Tongue (tissue), 2 donors: ENCODE measurements around the gene LSM11. TPM values are rescaled to one million over a fixed set of nuclear protein-coding genes. Genes with fewer than 3 reads are reported as not detected.
"Not testable (repeated sequence)": the region's sequence is repeated elsewhere in the genome, so short reads cannot be mapped to it uniquely, and the experiment has no call there.

Experiments
- DNase-seq: peaks from one replicate; pipeline ENCODE4 v3.0.0-alpha.2; 2015
- total RNA-seq: library from RNA; depleted of rRNA; stranded (reverse); fragments of >200 nt; gene quantifications from one replicate; pipeline ENCODE4 v1.2.3, GENCODE V29; 2014

Gene LSM11
- total RNA-seq, result 7.5 TPM

GRCh38 chr5:157743163-157744050 is at the start of gene LSM11:
TSS of gene LSM11 (plus strand) at chr5:157743712. CDS start at chr5:157743751, 39 bp downstream.
- DNase-seq, result peak; percentile 93

- not testable (repeated sequence) for DNase-seq
Measured at GRCh38 chr5:157693816-157694215, 49.7 kb upstream of the LSM11 start.

- not testable (repeated sequence) for DNase-seq
Measured at GRCh38 chr5:157696154-157696553, 47.4 kb upstream of the LSM11 start.

GRCh38 chr5:157698674-157699073 is 44.8 kb upstream of the LSM11 start:
- not testable (repeated sequence) for DNase-seq

- DNase-seq, result no peak
Measured at GRCh38 chr5:157703736-157704135, 39.8 kb upstream of the LSM11 start.

- peak; percentile 75 for DNase-seq
Measured at GRCh38 chr5:157708866-157709265, 34.6 kb upstream of the LSM11 start.

GRCh38 chr5:157709346-157709745 is 34.2 kb upstream of the LSM11 start:
- DNase-seq, result no peak

GRCh38 chr5:157710431-157710830 is 33.1 kb upstream of the LSM11 start:
- DNase-seq, result no peak

- no peak for DNase-seq
Measured at GRCh38 chr5:157710882-157711281, 32.6 kb upstream of the LSM11 start.

GRCh38 chr5:157713830-157714595 is 29.5 kb upstream of the LSM11 start:
- DNase-seq, result no peak

GRCh38 chr5:157714596-157714864 is 29.0 kb upstream of the LSM11 start:
- no peak for DNase-seq

- peak; percentile 82 for DNase-seq
Measured at GRCh38 chr5:157718519-157718918, 25.0 kb upstream of the LSM11 start.

- no peak for DNase-seq
Measured at GRCh38 chr5:157719245-157719644, 24.3 kb upstream of the LSM11 start.

GRCh38 chr5:157721159-157721558 is 22.4 kb upstream of the LSM11 start:
- no peak for DNase-seq

- not testable (repeated sequence) for DNase-seq
Measured at GRCh38 chr5:157722895-157723294, 20.6 kb upstream of the LSM11 start.

GRCh38 chr5:157726607-157727006 is 16.9 kb upstream of the LSM11 start:
- not testable (repeated sequence) for DNase-seq

- DNase-seq, result not testable (repeated sequence)
Measured at GRCh38 chr5:157727858-157728257, 15.7 kb upstream of the LSM11 start.

- DNase-seq, result no peak
Measured at GRCh38 chr5:157729858-157730257, 13.7 kb upstream of the LSM11 start.

GRCh38 chr5:157730900-157731271 is 12.6 kb upstream of the LSM11 start:
- DNase-seq, result no peak

- DNase-seq, result peak; percentile 99
Measured at GRCh38 chr5:157731272-157732129, 12.0 kb upstream of the LSM11 start, which contains the start of gene THG1L. TSS of gene THG1L (plus strand) at chr5:157731420. CDS start at chr5:157731441, 21 bp downstream.

GRCh38 chr5:157732130-157732514 is 11.4 kb upstream of the LSM11 start:
- DNase-seq, result no peak

GRCh38 chr5:157732596-157733262 is 10.8 kb upstream of the LSM11 start:
- DNase-seq, result no peak
